ENCODE results near the gene TPPP.
"Not testable (repeated sequence)": the region's sequence is repeated elsewhere in the genome, so short reads cannot be mapped to it uniquely, and the experiment has no call there.

Gene TPPP

DNA sequence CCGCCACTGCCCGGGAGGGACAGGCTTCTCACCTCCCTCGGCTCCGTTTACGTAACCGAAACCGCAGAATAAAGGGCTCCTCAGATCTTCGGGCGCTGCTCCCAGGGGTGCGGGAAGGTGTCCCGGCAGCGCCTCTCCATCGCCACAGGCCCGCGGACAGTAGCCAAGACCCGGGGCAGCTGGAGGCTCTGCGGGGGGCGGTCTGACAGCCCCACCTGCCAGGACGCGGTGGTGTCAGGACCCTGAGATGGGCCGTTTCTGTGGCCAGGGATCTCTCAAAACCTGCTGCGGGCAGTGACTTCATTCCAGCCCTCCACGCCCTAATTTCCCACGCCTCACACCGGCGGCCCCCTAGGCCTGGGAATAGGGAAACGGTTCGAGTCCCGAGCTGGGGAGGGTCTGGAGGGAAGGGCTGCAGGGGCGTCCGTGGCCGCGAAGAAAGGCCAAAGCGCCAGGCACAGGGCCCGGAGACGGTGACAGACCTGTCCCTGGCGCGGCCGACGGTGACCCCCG is 567 bp downstream of the TPPP start:
- not testable (repeated sequence) for DNase-seq

DNA sequence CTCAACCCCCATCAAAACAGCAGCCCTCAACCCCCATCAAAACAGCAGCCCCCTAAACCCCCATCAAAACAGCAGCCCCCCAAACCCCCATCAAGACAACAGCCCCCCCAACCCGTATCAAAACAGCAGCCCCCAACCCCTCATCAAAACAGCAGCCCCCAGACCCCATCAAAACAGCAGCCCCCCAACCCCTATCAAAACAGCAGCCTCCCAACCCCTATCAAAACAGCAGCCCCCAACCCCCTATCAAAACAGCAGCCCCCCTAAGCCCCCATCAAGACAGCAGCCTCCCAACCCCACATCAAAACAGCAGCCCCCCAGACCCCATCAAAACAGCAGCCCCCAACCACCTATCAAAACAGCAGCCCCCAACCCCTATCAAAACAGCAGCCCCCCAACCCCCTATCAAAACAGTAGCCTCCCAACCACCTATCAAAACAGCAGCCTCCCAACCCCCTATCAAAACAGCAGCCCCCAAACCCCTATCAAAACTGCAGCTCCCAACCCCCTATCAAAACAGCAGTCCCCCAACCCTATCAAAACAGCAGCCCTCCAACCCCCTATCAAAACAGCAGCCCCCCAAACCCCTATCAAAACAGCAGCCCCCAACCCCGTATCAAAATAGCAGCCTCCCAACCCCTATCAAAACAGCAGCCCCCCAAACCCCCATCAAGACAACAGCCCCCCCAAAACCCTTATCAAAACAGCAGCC is 1.2 kb downstream of the TPPP start:
- DNase-seq, result no peak

DNA sequence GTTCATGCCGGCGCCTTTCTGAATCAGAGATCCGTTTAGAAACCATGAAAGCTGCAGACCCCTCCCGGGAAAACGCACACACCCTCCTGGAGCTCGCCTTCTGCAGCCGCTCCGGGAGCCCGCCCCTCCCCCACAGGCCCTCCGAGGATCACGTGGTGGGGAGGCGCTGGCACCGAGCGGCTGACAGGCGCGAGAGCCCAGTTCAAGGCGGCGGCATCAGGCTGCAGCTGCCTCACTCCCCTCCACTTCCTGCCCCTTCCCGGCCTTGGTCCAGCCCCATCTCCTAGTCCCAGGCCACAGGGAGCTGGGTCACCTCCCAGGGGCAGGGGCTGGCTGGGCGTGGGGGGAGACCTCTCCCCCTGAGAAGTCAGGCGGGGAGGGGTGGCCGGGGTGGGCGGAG is 2.1 kb downstream of the TPPP start:
- DNase-seq, result not testable (repeated sequence)

DNA sequence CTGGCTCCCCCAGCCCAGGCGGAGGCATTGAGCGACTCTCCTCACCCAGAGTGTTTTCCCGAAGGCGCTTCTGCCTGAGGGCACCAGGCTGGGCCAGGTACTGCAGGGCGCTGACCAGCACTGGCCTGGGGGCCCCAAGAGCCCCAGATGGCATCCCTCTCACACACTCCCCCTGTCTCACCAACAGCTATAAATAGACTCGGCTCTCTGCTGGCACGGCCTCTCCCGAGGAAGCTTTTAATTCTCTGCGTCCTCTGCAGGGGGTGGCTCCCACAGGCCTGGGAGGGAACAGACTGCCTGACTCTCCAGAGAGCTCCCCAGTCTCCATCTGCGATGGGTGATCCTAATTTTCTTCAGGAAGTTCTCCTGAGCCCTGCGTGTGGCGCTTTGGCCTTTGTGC is 2.9 kb downstream of the TPPP start:
- DNase-seq, result not testable (repeated sequence)

DNA sequence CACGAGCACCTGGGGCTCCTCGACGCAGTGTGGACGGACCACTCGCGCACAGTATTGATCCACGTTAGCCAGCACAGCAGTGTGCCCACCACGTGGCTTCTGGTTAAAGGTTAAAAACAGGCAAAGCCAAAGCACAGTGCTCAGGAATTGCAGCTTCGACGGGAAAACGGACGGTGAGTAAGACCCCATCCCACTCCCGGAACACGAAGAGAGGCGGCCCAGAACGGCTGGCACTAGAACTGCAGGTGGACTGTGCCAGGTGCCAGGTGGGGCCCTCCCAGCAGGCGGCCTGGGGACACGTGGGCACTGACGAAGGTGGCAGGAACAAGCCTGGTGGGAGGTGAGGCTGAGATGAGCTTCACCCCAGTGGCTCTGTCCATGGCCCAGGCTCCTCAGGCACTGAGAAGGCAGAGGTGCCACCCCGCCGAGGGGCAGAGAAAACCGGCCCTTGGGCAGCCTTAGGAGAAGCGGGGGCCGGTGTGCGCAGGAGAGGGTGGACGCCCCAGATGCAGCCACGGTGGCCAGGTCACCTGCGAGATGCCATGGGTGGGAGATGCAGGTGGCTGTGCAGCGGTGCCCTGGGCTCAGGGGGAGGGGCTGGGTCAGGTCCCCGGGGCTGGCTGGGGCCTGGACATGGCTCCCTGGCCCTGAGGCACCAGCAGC is 4.7 kb downstream of the TPPP start:
- not testable (repeated sequence) for DNase-seq

DNA sequence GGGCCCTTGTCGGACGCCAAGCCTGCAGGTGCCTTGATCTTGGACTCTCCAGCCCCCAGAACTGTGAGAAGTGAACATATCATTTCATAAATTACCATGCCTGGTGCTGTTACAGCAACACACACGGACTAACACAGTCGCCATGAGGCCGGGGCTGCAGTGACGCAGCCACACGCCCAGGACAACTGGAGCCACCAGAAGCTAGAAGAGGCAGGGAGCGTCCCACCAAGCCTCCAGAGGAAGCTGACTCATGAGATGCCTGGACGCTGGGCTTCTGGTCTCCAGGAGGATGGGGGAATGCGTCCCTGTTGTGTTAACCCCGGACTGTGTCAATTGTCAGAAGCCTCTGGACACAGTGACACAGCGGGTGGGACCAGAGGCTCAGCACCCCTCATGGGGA is 6.2 kb downstream of the TPPP start:
- peak; percentile 4 for DNase-seq

DNA sequence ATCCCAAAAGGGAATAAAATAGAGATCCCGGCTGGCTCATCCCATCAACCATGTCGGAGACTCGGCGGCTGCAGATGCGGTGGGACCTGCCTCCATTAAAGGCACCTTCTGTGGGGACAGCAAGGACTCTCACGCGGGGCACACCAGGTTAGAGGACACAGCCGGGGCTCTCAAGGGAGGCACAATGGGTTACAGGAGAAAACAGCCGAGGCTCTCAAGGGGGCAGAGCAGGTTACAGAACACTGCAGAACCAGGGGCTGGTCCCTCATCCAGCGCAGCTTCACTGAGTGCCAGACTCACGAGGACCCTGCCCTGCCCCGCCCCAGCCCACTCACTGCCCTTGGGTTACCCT is 7.0 kb downstream of the TPPP start:
- peak; percentile 9 for DNase-seq

DNA sequence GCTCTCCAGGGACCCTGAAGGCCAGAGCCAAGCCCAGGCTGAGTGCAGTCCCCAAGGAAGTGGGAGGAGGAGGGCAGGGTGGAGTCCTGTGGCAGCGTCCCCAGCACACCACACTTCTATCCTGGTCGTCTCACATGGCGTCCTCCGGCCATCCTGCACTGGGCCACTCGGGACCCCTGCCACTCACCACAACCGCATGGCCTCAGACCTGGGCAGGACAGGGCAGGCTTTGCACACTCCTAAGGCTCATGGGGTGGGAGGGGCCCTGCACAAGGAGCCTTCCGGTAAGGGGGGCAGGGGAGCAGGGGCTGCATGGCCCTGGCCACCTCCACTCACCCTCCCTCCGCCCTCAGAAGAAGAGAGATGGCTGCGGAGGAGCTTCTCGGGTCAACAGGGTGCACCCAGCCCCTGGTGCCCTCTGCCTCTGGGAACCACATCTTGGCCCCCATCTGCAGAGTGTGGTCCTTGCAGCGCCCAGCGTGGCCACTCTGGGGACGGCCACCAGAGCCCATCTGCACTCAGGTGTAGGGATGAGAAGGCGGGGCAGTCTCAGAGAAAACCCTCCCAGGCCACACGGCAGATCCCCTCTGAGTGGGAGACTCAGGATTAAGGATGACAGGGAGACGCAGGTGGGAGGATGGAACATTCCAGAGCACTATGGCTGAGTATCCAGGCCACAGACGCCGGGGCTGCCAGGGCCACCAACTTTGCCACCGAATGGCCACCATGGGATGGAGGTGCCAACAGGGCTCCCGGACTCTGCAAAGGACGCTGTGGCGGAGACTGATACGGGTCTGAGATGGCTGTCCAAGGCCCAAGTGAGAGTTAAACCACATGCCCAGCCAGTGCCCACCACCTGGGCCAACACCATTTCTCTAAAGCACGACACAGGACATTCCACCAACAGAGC is 7.6 kb downstream of the TPPP start:
- peak; percentile 9 for DNase-seq

DNA sequence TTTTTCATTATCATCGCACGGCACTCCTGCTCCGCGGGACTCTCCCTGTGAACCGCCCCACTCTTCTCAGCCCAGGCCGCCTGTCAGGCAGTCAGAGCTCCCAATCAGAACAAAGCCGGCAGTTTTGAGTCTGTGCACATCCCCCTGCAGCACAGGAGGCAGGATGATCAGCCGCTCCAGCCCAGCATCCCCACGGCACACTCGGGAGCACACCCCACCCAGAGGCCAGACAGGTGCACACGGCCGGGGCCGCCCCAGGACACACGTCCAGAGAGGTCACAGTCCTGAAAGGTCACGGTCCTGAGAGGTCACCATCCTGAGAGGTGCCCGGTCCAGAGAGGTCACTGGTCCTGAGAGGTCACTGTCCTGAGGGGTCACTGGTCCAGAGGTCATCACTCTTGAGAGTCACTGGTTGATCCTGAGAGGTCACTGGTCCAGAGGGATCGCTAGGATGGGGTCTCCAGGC is 8.4 kb downstream of the TPPP start:
- peak; percentile 10 for DNase-seq

DNA sequence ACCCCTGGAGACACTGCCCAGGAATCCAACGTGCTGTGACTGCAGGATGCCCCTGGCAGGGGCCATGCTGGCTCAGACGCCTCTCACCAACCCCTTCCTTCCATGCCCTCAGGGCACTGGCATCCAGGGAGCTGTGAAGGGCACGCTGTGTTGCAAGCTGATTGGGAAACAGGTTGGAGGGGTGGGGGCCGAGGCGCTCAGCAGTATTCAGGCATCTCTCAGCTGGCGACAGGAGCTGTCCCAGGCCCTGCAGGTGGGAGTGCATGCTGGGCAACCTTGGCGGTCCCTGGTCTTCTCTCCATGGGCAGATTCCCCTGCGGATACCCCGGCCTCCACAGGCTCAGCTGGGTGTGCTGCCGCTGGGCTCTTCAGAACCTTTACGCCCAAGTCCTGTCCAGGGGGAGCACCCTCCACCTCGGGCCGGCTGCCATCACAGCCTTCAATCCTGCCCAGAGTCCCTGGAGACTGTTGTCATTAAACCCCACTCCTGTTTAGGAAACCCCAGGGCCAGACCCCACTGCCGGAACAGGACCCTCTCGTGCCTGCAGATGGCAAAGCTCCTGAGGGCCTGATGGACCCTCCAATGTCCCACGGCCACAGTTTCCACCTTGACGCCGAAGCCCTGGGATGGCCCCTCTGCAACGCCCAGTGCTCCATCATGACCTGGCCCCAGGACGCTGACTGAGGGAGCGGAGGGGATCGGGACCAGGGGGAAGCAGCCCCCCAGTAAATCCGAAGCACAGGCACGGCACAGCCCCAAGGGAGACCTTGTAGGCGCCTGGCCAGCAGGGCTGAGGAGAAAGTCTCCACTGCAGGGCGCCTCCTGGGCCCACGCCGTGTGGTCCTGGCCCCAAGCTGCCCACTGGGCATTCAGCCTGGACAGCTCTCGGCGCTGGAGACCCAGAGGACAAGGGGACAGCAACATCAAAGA is 9.3 kb downstream of the TPPP start:
- DNase-seq, result peak; percentile 19

DNA sequence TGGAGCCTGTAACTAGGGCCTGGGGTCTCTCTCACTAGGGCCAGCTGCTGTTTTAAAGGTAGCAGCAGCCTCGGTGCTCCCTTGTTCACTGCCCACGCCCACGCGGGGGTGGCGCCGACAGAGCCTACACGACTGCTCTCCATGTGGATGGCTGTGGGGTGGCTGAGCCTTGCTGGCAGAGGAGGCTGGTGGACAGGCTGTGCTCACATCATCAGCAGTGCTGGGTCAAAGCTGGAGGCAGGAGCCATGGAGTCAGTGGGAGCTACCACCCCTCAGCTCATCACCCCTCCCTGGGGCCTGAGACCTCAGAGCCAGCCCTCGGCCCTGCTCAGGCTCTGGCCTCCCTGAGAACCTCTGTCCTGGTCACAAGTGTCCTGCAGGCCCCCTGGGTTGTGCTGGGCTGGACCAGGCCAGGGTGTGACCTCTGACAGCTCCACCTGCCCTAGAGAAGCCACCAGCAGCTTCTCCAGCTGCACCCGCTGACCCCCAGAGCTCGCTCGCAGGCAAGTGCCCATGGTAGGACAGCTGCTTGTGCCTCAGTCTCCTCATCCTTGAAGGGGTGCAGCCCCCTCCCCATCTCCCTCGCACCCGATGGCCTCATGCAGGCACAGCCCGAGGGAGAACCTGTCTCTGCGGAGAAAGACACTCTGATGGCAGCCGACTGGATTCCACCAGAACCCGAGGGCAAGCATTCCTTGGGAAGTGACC is 10.3 kb downstream of the TPPP start:
- DNase-seq, result peak; percentile 16

DNA sequence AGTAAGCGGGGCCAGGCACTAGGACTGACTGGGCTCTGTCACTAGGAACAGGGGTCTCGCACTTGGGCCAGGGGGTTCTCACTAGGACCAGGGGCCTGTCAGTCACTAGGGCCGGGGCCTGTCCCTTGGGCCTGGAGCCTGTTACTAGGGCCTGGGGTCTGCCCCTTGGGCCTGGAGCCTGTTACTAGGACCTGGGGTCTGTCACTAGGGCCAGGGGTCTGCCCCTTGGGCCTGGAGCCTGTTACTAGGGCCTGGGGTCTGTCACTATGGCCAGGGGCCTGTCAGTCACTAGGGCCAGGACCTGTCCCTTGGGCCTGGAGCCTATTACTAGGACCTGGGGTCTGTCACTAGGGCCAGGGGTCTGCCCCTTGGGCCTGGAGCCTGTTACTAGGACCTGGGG is 10.9 kb downstream of the TPPP start:
- DNase-seq, result not testable (repeated sequence)

DNA sequence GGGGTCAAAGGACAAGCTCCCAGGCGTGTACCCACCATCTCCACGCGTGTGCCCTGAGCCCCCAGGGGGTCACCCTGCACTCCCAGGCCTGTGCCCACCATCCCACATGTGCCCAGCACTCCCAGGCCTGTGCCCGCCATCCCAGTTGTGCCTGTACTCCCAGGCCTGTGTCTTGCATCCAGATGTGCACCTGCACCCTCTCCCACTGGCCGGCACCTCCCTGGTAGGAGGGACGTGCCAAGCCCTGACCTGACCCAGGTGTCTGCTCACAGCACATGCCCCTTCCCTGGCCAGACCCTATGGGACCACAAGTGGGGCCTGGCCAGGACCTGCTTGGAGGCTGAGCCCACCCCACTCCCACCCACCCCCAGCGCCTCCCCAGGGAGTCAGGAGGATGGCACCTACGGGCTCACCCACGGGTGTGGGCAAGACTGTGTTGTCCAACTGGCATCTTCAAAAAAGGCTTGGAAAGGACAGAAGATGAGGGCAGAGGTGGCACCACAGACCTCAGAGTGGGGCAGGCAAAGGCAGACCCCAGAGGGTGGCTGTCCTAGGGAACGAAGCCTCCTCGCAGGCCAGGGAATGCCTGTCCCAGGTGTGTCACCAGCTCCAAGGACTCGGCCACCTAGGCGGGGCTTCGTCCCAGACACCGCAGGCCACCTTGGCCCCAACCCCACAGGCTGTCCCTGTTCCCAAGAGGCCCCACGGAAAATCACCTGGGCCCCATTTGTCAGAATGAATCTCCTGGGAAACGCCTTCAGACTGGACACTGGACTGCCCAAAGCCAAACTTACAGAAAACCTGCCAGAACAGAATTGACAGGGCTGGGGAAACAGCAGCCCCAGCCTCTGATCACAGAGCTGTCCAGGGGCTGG is 11.6 kb downstream of the TPPP start:
- peak; percentile 18 for DNase-seq

DNA sequence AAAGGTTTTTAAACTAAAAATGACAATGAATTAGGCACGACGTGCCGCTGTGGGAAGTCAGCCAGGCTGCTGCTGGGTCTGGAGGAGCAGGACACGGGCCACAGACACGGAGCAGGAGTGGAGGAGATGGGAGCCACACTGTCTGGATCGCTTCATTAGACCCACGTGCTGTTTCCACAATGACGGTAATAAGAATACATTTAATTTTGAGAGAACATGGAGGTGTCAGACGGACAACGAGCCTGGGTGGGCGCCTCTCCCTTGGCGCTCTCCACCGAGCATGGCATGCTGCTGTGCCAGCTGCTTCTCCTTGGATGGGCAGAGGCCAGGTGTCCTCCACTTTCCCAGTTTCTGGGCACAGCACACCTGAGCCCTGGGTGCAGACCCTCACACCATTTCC is 12.3 kb downstream of the TPPP start:
- DNase-seq, result peak; percentile 16

DNA sequence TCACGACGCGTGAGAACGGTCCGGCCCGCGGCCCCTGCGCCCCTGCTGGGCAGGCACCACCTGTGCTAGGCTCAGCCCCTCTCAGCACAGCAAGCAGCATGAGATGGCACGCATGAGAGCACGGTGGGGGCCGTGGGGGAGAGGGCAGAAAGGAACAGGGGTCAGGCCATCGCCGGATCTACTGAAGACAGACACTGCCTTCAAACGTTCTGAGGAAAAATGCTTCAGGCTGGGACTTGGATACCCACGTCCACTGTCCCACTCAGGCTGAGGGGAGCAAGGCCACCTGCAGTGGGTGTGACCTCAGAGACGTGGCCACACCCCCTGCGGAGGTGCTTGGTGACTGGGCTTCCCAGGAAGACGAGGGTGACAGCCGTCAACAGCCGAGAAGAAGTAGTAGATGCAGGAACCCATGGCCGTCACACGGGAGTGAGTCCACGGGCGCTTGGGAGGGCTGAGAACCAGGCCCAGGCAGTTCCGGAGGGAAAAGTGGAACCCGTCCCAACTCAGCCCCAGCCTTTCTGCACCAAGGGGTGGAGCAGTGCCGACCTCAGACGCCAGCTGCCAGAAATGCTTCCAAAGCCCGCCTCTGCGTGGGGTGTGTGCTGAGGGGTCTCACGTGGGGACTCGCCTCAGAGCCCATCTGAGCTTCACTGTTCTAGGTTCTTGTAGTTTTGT is 12.9 kb downstream of the TPPP start:
- DNase-seq, result not testable (repeated sequence)

DNA sequence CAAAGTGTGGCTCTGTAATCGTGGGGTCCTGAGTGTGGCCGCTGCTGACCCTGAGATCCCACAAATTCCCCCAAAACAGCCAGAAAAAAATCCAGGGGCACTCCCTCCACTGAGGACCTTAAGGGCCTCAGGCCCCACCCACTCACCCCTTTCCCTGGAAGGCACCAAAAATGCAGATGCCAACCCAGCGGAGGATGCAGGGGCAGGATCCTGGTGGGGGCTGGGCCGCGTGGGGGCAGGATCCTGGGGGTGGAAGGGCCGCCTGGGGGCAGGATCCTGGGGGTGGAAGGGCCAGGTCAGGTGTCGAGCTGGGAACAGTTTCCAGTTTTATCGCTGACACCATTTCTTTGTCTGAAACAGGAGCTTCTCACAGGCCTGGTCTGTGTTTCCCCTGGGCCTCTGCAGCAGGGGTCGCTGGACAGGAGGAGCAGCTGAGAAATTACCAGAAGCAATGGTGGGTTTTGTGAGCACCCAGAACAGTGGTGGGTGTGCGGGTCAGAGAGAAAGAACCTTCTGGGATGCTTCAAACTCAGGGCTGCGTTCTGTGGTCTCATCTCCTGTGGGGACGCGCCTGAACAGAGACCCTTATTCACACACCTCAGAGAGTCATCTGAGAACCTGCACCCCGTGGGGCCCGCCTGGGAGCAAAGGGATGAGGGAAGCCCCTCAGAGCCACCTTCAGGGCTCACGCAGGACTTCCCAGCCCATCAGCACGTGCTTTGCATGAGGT is 13.8 kb downstream of the TPPP start:
- peak; percentile 10 for DNase-seq

DNA sequence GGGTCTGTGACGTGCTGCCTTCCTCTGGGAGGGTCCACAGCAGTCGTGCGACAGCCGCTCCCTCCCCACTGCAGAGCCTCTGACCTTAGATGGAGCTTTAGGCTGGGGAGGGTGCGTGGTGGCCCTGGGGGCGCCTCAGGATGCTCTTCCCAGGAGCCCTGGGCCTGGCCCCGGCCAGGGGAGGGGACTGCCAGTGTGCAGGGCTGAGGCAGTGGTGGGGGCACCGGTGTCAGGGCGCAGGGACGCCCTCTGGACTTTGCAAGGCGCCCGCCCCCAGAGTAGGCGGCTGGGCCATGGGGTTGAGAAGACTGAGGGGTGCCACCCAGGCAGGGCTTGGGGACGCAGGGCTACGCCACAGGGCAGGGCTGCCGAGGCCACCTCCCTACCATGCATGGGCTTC is 14.6 kb downstream of the TPPP start:
- peak; percentile 5 for DNase-seq

DNA sequence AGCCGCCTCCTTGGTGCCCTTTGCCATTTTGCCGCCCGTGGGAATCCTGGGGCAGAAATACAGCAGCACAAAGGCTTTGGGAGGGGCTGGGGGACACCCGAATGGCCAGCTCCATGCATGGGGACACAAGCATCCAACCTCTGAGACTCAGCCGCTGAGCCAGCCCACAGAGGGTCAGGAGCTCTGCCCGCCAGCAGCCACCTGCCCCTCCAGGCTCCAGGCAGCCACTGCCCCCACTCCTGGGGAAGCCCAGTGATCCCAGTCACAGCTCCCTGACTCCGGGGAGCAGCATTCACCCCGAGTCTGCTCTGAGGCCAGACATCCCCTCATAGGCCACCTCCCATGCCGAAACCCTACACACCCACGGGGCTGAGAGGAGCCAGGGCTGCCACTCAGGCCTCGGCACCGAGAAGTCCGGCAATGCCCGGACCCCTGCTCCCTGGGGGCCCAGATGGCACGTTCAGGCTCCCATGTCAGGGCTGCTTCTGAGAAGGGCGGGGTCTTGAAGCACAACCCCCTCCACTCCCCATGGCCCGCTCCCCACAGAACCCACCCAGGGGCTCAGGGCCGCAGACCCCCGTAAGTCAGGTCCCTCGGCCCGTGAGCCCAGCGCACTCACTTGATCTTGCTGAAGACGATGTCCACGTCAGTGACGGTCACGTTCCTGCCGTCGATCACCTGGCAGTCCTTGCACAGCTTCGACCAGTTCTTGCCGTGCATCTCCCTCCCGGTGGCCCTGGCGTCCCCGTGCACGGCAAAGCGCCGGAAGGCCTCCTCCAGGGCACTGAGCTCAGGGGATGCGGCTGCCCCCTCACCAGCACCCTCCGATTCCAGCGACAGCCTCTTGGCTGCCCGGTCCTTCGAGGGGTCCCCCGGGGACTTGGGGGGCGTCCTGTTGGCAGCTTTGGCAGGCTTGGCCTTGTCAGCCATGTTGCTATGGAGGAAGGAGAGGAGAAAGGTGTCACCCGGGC is 15.7 kb downstream of the TPPP start:
- DNase-seq, result peak; percentile 20

All from stimulated activated CD8-positive, alpha-beta memory T cell treated with anti-CD3 and anti-CD28 coated beads, Interleukin-4, amount 100 ng/mL, for 48 hours (primary cell).